GM12878 (cell line): Measurements from ENCODE around the gene LBH. TPM values are rescaled to one million over a fixed set of nuclear protein-coding genes. Genes with fewer than 3 reads are reported as not detected.

Experiments used
- ATAC-seq: fragments of 200-7000 bp; cut with Tn5 transposase; 3 replicates; pipeline ENCODE4 v1.9.1; 2020; ENCODE audit warnings: mild to moderate bottlenecking, moderate library complexity
- BruUV-seq: library from RNA; stranded (reverse); fragments of 400-500 nt; replicated peaks from 2 replicates; lab custom pipeline; 2021; lab: Mats Ljungman, UMichigan
- CTCF ChIA-PET: fragments of 300-600 bp; sonication (Branson Sonifier 250); formaldehyde crosslinking; extraction: SDS; loops from one replicate; lab custom pipeline; 2021; ENCODE audit warnings: inconsistent platforms; lab: Yijun Ruan, JAX
- POLR2A ChIA-PET: fragments of 350-600 bp; formaldehyde crosslinking; extraction: SDS; loops from one replicate; lab custom pipeline; 2021; ENCODE audit warnings: inconsistent platforms; lab: Charles Lee
- RAD21 ChIA-PET: fragments of 300-600 bp; sonication (Branson Sonifier 250); formaldehyde crosslinking; loops from one replicate; lab custom pipeline; 2023; ENCODE audit warnings: antibody characterized with exemption; ENCODE audit not compliant: unreplicated experiment; lab: Charles Lee
- SMC1A ChIA-PET: fragments of 300-600 bp; sonication (Branson Sonifier 250); formaldehyde crosslinking; loops from one replicate; lab custom pipeline; 2023; ENCODE audit not compliant: unreplicated experiment, uncharacterized antibody; lab: Charles Lee
- DNase-seq: peaks from one replicate; pipeline ENCODE4 v3.0.0-alpha.2; 2011; ENCODE audit warnings: low read depth, low spot score
- FAIRE-seq: peaks from 3 replicates; lab custom pipeline; 2011; peaks lifted over from hg19 to GRCh38; lab: Jason Lieb, UNC
- H2AFZ ChIP-seq: 2 replicates; pipeline ENCODE4 v1.6.0; 2011; ENCODE audit warnings: low read depth, low read length, control low read depth; ENCODE audit not compliant: control insufficient read depth
- H3K27ac ChIP-seq: 2 replicates; pipeline ENCODE4 v1.5.1; 2011; ENCODE audit warnings: control low read depth; ENCODE audit not compliant: control insufficient read depth, insufficient read depth
- H3K27me3 ChIP-seq, 2 experiments: replicated peaks in 1 of 2; 2 replicates each; pipeline versions ENCODE4 v1.6.0 to v1.6.1; 2011; ENCODE audit warnings: low read length in 1 of 2; ENCODE audit not compliant: control insufficient read depth in 2 of 2, insufficient read depth in 2 of 2
- H3K36me3 ChIP-seq, 2 experiments: 2 replicates each; pipeline ENCODE4 v1.5.1; 2011; ENCODE audit warnings: low read length in 1 of 2; ENCODE audit not compliant: control insufficient read depth in 2 of 2, insufficient read depth in 2 of 2
- H3K4me1 ChIP-seq: 2 replicates; pipeline ENCODE4 v1.6.1; 2011; ENCODE audit warnings: mild to moderate bottlenecking, low read length, moderate library complexity, mixed read lengths; ENCODE audit not compliant: control insufficient read depth, insufficient read depth
- H3K4me2 ChIP-seq: 2 replicates; pipeline ENCODE4 v1.6.0; 2011; ENCODE audit warnings: control low read depth; ENCODE audit not compliant: control insufficient read depth, insufficient read depth
- H3K4me3 ChIP-seq: fragments of 200-600 bp; sonication (generic); 2 replicates; pipeline ENCODE4 v1.5.1; 2016
- H3K79me2 ChIP-seq: 2 replicates; pipeline ENCODE4 v1.6.0; 2011; ENCODE audit warnings: low read length; ENCODE audit not compliant: control insufficient read depth, insufficient read depth
- H3K9ac ChIP-seq: 2 replicates; pipeline ENCODE4 v1.8.0; 2011; ENCODE audit warnings: low read length, control low read depth, mixed read lengths; ENCODE audit not compliant: control insufficient read depth, insufficient read depth
- H3K9me3 ChIP-seq: replicated peaks from 3 replicates; pipeline ENCODE4 v1.5.1; 2011; ENCODE audit warnings: mild to moderate bottlenecking, low read length; ENCODE audit not compliant: control insufficient read depth, insufficient read depth
- H4K20me1 ChIP-seq: 2 replicates; pipeline ENCODE4 v1.6.0; 2011; ENCODE audit not compliant: control insufficient read depth, insufficient read depth
- CHD1 ChIP-seq: IDR thresholded peaks from 2 replicates; pipeline ENCODE4 v1.6.1; 2012; ENCODE audit warnings: low read depth, low read length, improper control_type of control experiment
- ETV6 ChIP-seq, 2 experiments: fragments of 450-650 bp in 1 of 2; IDR thresholded peaks in 1 of 2; conservative IDR thresholded peaks in 1 of 2; 2 replicates each; pipeline ENCODE4 v1.6.1; 2014; ENCODE audit warnings: antibody characterized with exemption in 1 of 2, borderline replicate concordance in 1 of 2, low read depth in 1 of 2, mild to moderate bottlenecking in 1 of 2, moderate library complexity in 1 of 2
- HDAC6 ChIP-seq: fragments of 200-600 bp; sonication (generic); IDR thresholded peaks from one replicate; pipeline ENCODE4 v1.8.0; 2017; ENCODE audit warnings: antibody characterized with exemption; ENCODE audit not compliant: unreplicated experiment
- KAT2A ChIP-seq: conservative IDR thresholded peaks from 2 replicates; pipeline ENCODE4 v1.6.1; 2011; ENCODE audit warnings: low read depth, low read length; ENCODE audit not compliant: control insufficient read depth
- NFYA ChIP-seq: IDR thresholded peaks from 2 replicates; pipeline ENCODE4 v1.6.1; 2011; ENCODE audit warnings: low read depth, mild to moderate bottlenecking, low read length, improper control_type of control experiment, borderline replicate concordance
- RFX5 ChIP-seq: IDR thresholded peaks from 2 replicates; pipeline ENCODE4 v1.6.1; 2011; ENCODE audit warnings: low read depth, low read length, improper control_type of control experiment
- WGBS: methylation state at CpG from one replicate; pipeline ENCODE4 v1.1.6; 2016; ENCODE audit warnings: low lambda C conversion rate; ENCODE audit not compliant: insufficient replicate concordance, insufficient coverage; ENCODE audit errors: missing lambda C conversion rate; 5-methylcytosine and 5-hydroxymethylcytosine counted together
- in situ Hi-C: fragments of 300-500 bp; cut with MboI; formaldehyde crosslinking; loops from 9 replicates; pipeline ENCODE4 v1.14.3; 2018; ENCODE audit warnings: mixed read lengths
- intact Hi-C: fragments of 100-400 bp; cut with micrococcal nuclease; formaldehyde crosslinking; loops from one replicate; pipeline ENCODE4 v1.14.2; 2022; ENCODE audit not compliant: unreplicated experiment
- polyA plus RNA-seq, 11 experiments: library from polyadenylated mRNA; depleted of rRNA in 4 of 11; unstranded in 6 of 11; stranded (reverse) in 5 of 11; fragments of >200 nt; fragmentation: Nextera tagmentation in 4 of 11; fragmentation: Illumina TruSeq in 1 of 11; extraction: Ambion mirVana in 4 of 11; extraction: Trizol in 1 of 11; gene quantifications; 1 replicate in 1 of 11; 2 replicates in 10 of 11; pipeline versions ENCODE4 v1.2.1 to v1.2.3, GENCODE V29; 2011 to 2016; ENCODE audit warnings: inconsistent platforms in 2 of 11, missing spikeins in 2 of 11, low read depth in 1 of 11
- total RNA-seq, 4 experiments: library from RNA; depleted of rRNA in 3 of 4; stranded (reverse); fragments of >200 nt in 3 of 4; fragmentation: Illumina TruSeq in 1 of 4; extraction: Trizol in 1 of 4; gene quantifications; 2 replicates each; pipeline versions ENCODE4 v1.2.1 to v1.2.3, GENCODE V29; 2013 to 2021

The LBH gene
- total and polyA plus RNA-seq, 10 of the 15 experiments (the other 5 are each of a cell fraction or from before 2014, with no cell fraction given), result 9.3 to 133 (median 34.1) TPM

DNA sequence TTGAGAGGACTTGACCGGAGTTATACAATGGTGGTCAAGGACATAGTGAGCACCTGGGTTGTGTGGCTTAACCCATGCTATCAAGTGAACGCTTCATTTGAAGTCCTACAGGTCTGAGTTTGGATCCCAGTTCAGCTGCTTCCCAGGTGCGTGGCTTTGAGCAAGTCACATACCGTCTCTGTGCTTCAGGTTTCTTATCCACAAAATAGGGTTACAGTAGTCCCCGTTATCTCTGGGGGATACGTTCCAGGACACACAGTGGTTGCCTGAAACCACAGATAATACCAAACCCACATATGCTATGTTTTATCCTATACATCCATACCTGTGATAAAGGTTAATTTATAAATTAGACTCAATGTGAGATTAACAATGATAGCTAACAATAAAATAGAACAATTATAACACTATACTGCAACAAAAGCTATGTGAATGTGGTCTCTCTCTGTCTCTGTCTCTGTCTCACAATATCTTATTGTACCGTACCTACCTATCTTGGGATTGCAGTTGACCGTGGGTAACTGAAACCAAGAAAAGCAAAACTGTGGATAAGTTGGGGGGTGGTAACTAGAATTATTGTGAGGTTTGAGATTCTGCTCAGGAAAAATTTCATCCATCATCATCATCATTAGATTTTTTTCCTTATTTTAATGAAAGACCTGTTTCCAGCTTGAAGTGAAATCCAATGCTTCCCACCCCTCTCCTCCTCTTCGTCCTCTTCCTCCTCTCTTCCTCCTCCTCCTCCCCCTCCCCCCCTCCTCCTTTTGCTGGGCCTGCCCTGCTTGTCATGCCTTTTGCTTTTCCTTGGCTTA lies 22.7 kb downstream of the LBH start:
- Histone ChIP-seq H3K9ac (no peak overlapping the region), H3K79me2 (no peaks in the 10 kb centered on the region), H3K4me3 (no peak overlapping the region), H3K27me3 (no peaks in the 10 kb centered on the region), H4K20me1 (no peaks in the 10 kb centered on the region), H3K4me2 (no peak overlapping the region), H3K36me3 (peaks cover 6 to 14% of the 10 kb centered on the region in 2 experiments; a peak in 3 of 4 replicates), H2AFZ (no peak overlapping the region), H3K9me3 (no peaks in the 10 kb centered on the region; the same call in 2 of the 3 replicates), H3K4me1 (no peaks in the 10 kb centered on the region; the same call in 1 of the 2 replicates), H3K27ac (no peak overlapping the region)
- WGBS, result 76% methylated on average over 9 of the region's 9 CpGs
- no peak for ATAC-seq
- TF ChIP-seq NFYA (no peak), KAT2A (no peak), CHD1 (no peak), RFX5 (no peak), HDAC6 (no peak), ETV6 (conservative IDR thresholded peaks at IDR 0.05 in 1 of 2, IDR thresholded peaks at IDR 0.05 in 1 of 2; ENCODE audit: borderline replicate concordance in 1 of 2, low read depth in 1 of 2) (no peak)
- ChIA-PET RAD21 (interaction anchor here (0.8 to 2.7 kb wide), 12 partner anchors 9 to 451 kb away, joined by 3 to 12 read pairs (median 4); no protein-coding TSS in a partner anchor), CTCF (interaction anchor here (1.2 to 4.6 kb wide), 9 partner anchors 12 to 457 kb away, joined by 3 to 18 read pairs (median 4); no protein-coding TSS in a partner anchor), POLR2A (interaction anchor here (0.6 to 1.5 kb wide), 6 partner anchors 14 to 23 kb away, joined by 3 to 5 read pairs (median 4); no protein-coding TSS in a partner anchor), SMC1A (interaction anchor here (0.6 to 4.8 kb wide), 12 partner anchors 8 to 459 kb away, joined by 3 to 25 read pairs (median 8); no protein-coding TSS in a partner anchor)
- BruUV-seq, result no TSS peak
- intact Hi-C loops (no loop called here), in situ Hi-C loops (no loop called here)
- DNase-seq, result no peak
- FAIRE-seq, result no peak
